Activated CD4-positive, CD25-positive, alpha-beta regulatory T cell (primary cell): ENCODE results near the gene NHLRC4.
A peak's percentile ranks its signal among the peaks of the same experiment; 100 is the strongest.

ENCODE experiments used
- DNase-seq, 4 experiments: peaks; one replicate each; lab custom pipeline; 2025; lab: John Stamatoyannopoulos, UW

The NHLRC4 gene

GRCh38 chr16:565419-566330, 1.1 kb upstream of the NHLRC4 start:
- DNase-seq = no peak

GRCh38 chr16:567373-568256, 810 bp downstream of the NHLRC4 start:
- no peak for DNase-seq

GRCh38 chr16:568401-569258, 1.8 kb downstream of the NHLRC4 start:
- no peak for DNase-seq

DNA sequence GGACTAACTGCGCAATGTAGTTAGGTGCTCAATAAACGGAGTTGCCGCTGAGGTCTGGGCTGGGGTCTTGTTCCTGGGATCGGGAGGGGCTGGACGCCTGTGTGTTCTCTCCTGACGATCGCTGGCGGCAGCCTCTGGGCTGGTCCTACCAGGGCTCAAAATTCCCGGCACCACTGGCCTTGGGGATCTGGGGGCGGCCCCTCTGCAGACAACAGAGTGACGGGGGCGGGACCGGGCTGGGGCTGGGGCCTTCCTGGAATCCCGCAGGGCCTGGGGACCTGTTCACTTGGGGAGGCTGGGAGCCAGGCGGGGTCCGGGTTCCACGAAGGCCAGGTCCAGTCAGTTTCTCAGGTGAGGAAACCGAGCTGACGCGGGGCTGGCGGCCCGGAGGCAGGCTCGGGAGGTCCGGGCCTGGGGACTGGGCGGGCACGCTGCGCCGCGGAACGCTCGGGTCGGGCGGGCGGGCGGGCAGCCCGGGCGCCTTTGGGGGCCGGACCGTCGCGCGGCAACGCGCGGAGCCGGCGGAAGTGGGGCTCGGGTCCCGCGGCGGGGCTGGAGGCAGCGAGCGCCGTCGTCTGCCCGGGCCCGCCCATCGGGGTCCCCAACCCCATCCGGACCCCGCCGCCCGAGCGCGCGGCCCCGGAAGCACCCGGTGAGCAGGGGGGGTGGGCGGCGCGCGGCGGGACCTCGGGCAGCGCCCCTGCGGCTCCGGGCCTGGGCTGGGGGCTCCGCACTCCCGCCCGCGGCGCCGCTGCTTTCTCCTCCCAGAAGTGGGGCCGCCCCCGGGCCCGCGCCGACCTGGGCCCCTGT, 2.8 kb downstream of the NHLRC4 start, which contains the start of gene PIGQ:
Gene PIGQ, plus strand, starts transcription at position 524 of the 810 bp plus-strand sequence. CDS start 4,107 bp downstream, outside the sequence.
- peak; percentile 33 to 51 (median 48) for DNase-seq

DNA sequence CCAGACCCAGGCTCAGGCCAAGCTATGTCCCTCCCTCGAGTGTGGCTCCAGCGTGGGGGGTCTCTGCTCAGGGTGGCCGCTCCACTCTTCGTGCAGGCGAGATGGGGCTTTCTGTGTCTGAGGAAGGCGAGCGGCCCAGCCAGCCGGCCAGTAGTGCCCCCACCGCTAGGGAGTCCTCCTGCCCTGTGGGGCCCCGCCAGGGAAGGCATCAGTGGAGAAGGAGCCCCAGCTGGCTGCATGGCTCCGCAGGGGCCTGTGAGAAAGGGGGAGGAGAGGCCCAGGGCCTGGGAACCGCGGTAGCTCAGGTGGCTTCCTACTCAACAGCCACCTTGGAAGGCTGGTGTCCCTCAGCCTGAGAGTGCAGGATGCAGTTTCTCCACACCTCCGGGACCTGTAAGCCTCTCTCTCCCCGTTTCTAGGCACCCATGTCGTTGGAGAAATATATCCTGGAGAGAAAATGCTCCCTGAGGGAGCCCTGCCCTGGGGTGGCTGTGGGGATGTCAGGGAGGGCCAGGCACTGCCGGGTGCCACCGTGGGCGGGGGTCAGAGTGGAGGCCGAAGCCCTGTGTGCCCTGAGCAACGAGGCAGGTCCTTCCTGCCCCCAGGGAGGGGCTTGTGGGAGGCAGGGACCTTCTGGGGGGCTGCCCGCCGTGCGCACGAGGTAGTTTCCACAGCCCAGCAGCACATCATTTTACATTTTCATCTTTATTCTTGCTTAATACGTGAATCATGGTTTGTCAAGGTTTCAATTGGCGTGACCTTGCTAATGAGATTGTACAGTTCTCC, 6.3 kb downstream of the NHLRC4 start:
- no peak for DNase-seq

DNA sequence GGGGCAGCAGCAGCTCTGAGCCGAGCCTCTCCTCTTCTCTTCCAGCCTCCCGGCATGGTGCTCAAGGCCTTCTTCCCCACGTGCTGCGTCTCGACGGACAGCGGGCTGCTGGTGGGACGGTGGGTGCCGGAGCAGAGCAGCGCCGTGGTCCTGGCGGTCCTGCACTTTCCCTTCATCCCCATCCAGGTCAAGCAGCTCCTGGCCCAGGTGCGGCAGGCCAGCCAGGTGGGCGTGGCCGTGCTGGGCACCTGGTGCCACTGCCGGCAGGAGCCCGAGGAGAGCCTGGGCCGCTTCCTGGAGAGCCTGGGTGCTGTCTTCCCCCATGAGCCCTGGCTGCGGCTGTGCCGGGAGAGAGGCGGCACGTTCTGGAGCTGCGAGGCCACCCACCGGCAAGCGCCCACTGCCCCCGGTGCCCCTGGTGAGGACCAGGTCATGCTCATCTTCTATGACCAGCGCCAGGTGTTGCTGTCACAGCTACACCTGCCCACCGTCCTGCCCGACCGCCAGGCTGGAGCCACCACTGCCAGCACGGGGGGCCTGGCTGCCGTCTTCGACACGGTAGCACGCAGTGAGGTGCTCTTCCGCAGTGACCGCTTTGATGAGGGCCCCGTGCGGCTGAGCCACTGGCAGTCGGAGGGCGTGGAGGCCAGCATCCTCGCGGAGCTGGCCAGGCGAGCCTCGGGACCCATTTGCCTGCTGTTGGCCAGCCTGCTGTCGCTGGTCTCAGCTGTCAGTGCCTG, 7.4 kb downstream of the NHLRC4 start:
- DNase-seq = no peak

DNA sequence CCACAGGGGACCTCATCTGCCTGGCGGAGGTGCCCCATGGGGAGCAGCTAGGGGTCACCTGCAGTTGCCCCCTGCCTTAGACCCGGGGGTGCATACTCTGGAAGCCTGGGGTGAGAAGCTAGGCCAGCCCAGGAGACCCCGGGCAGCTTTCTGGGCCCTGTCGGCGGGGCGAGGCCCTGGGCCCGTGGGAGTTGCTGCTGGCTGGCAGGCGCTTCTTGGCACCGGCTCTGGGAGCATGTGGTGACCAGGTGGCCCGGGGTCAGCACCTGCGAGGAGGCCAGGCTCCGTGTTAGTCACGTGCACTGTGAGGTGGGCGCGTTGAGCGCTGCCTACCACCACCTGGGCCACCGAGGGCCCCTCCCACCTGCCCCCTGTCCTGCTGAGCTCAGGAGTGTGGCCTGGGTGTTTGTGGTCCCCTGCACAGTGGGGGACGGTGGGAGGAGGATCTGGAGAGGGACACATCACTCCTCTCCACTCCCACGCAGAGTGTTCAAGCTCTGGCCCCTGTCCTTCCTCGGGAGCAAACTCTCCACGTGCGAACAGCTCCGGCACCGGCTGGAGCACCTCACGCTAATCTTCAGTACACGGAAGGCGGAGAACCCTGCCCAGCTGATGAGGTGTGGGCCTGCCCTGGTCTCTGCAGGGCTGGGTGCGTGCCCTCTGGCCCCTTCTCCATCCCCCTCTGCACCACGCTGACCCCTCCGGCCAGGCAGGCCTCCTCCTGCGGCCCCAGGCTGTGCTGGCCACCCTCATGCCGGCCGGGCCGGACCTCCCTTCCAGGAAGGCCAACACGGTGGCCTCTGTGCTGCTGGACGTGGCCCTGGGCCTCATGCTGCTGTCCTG, 8.8 kb downstream of the NHLRC4 start:
- DNase-seq = no peak

- no peak for DNase-seq
Observed at GRCh38 chr16:576197-576822, 9.5 kb downstream of the NHLRC4 start.

DNA sequence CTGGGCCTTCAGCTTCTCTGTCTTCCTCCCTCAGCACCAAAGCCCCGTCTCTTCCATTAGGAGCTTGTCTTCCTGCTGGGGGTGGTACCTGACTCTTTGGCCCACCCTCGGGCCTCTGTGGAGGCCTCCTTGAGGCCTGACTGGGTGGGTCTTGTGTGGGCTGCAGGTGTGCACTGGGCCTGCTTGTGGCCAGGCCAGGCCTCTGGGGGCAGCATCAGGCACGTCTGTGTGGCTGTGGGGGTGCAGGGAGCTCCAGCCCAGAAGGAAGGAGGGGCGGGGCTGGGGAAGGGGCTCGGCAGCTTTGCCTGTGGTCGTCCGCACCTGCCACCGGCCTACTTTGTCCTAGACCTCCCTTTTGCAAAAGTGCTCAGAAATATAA, 10.0 kb downstream of the NHLRC4 start:
- no peak for DNase-seq

GRCh38 chr16:577796-578195, 11.0 kb downstream of the NHLRC4 start:
- no peak for DNase-seq

- no peak for DNase-seq
Observed at GRCh38 chr16:578232-578869, 11.5 kb downstream of the NHLRC4 start.

GRCh38 chr16:578870-579405, 12.1 kb downstream of the NHLRC4 start:
- peak; percentile 29 to 50 (median 44) for DNase-seq

DNA sequence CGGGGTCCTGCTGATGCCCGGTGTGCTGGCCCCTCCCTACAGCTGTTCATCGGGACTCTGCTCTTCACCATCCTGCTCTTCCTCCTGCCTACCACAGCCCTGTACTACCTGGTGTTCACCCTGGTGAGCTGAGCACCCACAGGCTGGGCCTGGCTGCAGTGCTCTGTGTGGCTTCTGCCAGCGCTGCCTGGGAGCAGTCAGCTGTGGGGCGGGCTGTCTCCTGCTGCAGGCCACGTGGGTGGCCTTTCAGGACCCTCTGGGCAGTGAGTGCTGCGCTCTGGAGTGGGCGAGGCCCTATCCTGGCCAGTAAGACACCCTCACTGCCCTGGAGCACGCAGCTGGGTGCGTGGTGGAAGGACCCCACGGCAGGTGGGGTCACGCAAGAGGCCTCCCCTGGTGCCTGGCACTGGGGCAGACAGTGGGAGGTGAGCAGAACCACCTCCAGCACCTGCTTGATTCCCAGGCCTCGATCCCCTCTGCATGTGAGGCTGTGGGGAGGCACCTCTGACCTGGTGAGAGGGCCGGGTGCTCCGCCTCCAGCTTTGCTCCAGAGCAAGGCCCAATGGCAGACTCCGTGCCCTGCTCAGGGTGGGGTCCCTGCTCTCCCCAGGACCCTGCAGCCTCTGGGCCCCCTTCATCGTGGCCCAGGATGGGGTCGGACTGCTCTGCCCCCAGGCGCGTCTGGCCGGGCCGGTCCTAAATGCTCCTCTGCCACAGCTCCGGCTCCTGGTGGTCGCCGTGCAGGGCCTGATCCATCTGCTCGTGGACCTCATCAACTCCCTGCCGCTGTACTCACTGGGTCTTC, 13.5 kb downstream of the NHLRC4 start:
- DNase-seq = no peak

DNA sequence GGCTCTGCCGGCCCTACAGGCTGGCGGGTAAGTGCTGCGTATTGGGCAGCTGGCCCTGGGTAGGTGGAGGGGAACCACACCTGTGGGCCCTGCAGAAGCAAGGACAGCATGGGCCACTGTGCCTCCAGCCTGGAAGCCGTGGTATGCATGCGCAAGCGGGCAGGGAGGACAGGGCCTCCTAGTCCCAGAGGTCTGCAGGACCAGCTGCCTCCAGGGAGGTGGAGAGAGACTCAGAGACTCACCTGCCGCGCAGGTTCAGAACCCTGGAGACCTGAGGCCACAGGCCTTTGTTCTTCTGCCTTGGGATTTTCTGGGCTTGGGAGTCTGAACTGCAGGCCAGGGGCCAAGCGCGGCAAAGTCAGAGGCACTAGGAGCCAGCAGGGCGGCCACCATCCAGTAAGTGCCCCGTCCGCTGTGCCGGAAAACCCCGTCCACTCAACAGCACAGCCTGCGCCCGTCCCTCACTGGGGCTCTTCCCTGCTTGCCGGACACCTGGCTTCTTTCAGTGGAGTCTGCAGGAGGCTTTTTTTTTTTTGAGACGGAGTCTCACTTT, 14.2 kb downstream of the NHLRC4 start:
- DNase-seq = no peak

- no peak for DNase-seq
Observed at GRCh38 chr16:582218-582613, 15.4 kb downstream of the NHLRC4 start.
